CD4-positive, alpha-beta T cell treated with Interleukin-15 for 4 hours (primary cell): ENCODE data around the gene CCDC12.

Source experiments
- DNase-seq: peaks from one replicate; pipeline ENCODE4 v3.0.0-alpha.2; 2020; ENCODE audit warnings: low spot score

Gene CCDC12

DNA sequence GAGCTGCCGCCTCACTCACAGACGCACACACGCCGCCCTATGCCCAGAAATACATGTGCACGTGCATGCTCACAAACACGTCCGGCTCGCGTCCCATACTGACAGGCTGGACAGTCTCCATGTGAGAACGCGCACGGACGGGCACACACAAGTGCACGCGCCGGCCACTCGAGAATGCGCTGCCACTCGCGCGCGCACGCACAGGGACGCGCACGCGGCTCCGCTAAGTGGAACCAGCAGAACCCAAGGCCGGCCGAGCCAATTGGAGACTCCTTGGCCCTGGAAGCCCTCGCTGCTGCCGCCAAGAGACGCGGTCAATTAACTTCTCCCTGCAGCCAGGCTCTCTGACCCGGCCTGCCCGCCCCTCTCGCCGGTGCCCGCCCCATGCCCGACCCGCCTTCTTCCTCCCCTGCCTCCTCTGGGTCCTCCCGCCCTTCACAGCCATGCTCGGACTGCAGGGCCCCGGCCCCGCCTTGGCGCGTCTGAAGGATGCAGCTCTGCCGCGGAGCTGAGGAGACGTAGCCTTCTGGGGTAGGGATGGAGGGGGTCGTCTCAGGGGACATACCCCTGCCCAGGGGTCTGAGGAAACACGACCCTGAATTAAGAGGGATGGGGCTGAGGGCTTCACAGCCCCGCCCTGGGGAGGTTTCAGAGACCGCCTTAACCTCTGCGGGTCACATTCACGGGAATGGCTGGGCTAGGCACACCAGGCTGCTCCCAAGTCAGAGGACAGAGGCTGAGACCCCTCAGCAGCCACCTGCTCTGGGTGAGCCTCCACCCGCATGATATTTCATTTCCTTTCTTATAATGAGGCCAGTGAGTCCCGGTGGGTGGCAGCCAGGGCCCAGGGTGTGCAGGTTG lies 84.0 kb downstream of the CCDC12 start:
- DNase-seq: no peak

DNA sequence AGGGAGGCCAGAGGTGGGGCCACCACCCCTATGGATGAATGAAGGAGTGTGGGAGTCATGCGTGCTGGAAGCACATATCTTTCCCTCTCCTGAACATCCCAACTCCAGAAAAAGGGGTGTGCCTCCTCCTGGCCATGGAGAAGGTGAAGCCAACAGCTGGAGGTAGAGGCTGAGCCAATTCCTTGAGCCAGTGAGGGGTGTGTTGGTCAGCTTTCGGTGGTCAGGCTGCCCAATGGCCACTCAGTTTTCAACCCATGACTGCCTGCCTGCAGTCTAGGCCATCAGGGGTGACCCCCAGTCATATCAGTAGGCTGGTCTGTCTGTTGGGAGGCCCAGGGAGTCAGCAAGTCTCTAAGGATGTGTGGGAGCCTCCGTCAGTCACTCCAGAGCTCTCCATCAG lies 85.4 kb downstream of the CCDC12 start:
- DNase-seq: no peak

DNA sequence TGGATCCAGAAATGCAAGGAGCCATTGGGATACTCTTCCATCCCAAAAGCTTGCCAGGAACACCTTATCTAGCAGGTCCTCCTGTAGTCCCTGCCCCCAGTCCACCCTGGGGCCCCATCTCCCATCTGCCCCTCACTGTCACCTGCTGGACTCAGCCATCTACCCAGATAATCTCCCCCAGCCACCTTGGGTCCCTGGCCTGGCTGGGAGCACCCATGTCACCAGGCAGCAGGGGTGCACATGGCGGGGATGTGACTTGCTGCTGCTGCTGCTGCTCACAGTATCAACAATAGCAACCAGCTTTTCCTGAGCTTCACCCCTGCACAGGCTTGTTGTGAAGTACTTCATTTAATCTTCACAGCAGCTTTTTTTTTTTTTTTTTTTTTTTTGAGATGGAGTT lies 86.4 kb downstream of the CCDC12 start:
- DNase-seq: no peak

DNA sequence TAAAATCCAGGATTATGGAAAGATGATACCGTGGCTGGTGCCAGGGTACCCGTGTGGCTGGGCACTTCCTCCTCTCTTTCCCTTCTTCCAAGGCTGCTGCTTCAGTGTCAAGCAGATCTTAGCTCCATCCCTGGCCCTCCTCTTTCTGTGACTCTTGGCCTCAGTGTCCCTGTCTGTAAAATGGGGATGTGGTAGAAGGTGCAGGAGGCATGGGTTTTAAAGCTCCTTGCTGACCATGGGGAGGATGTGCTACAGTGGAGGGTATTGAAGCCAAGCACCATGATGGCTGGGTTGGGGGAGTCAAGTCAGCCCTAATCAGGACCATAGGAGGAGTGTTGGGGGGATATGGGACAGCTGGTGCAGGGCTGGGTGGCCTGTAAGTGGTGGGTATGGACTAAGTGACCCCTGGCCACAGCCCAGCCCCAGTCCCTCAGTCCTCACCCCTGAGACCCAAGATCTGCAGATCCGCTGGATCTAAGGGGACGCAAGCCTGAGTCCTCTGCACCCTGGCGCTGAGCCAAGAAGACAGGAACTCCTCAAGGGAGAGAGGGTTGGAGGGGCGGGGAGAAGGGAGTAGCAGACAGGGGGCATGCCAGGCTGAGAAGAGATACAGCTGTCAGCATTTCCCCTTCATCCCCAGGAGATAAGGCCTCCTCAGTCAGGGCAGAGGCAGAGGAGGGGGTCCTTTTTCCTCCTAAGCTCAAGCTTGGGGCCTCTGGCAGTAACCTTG lies 87.0 kb downstream of the CCDC12 start:
- DNase-seq: no peak

DNA sequence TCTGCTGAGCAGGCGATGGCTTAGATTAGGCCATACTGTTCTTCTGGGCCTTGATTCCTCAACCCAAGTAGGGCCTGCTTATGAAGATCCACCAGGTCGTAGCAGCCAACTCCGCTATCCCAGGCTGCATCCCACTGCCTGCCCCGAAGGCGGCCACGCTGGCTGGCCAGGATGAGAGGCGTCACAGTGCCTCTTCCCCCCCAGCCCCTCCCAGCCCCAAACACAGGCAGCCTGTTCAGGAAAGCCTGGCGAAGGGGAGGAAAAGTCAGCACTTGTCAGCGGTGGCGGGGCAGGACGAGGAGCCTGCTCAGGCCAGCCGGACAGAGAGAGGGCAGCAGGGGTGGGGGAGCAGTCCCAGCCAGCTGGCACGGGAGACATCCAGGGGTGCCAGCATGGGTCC lies 87.8 kb downstream of the CCDC12 start:
- no peak for DNase-seq

DNA sequence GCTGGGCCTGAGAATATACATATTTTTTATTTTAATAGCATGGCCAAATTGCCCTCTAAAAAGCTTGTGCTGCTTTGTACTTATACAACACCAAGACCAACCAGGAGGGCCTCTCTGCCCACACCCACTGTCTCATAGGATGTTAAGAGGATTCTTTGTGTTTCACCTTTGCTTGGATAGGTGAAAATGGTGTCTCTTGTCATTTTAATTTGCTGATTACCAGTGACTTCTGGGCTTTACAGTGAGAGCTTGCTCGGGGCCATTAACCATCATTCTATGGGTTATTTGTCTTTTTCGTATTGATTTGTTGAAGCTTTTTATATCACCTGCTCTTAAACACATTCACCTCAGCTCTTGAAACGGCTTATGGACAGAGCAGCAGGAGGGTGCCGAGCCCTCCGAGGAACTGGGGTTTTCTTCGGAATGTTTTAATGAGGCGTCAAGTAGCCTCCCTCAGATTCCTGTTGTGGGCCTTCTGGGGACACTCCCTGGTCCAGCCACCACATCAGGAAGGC lies 88.5 kb downstream of the CCDC12 start:
- DNase-seq: no peak

DNA sequence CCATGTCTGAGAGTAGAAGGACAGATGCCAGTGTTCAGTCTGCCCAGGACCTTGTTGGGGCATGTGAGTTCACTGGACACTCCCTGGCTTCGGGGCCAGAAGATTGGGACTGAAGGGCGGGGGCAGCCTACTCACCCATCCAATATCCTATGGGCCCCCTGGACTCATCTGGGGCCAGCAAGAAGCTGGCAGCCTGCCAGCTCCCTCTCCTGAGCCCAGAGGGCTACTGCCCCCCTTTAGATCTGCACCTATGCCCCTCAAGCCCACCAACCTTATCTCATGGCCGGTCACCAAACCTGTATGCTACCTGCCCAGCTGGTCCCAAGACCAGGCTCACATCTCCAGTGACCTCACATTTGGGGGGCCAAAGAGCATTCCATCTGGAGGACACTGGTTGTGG lies 90.9 kb downstream of the CCDC12 start:
- DNase-seq: no peak

DNA sequence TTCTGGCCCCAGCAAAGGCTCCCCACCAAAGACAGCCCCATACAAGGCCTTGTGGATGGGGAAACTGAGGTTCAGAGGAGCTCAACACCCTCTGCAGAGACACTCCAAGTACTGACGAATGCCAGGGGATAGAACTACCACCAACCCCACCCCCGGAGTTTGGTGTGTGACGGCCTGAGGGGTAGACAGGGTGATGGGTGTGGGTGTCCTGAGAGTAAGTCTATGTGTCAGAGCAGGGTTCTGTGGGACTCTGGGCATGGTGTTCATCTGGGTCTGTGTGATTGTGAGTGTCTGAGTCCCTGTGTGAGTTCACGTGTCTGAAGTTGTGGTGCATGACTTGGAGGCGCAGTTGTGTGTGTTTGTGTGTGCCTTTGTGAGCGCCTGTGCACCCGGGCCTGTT lies 91.6 kb downstream of the CCDC12 start:
- DNase-seq: no peak

DNA sequence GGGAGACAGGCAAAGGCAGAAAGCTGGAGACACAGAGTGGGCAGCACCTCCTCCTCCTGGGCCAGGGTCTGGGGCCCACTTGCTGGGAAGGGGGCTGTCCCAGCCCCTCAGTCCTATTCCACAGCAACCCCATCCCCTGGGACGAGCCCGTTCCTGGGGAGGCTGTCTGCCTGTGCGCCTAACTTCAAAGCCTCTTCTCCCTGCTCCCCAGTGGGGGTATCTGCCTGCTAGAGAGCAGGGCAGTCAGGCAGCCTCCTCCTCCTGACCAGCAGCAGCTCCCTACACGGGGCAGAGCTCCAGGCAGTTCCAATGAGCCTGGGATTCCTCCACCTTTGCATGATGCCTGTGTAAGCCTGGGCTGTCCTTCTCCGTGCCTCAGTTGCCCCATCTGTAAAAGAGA lies 92.1 kb downstream of the CCDC12 start:
- no peak for DNase-seq

DNA sequence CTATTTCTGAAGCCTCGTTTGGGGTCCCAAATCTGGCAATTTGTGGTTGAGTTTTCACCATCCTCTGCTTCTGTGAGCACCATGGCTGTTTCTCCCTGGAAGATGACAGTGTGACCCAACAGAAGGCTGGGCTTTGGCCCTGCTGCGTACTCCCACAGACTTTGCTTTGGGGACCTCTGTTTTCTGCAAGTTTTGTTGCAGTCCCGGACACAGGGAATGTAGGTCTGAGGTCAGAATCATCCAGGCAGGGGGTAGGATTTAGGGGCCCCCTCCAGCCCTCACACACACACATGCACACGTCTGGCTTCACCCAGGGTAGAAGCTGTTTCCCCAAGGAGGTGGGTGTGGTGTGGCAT lies 92.7 kb downstream of the CCDC12 start:
- DNase-seq: no peak

DNA sequence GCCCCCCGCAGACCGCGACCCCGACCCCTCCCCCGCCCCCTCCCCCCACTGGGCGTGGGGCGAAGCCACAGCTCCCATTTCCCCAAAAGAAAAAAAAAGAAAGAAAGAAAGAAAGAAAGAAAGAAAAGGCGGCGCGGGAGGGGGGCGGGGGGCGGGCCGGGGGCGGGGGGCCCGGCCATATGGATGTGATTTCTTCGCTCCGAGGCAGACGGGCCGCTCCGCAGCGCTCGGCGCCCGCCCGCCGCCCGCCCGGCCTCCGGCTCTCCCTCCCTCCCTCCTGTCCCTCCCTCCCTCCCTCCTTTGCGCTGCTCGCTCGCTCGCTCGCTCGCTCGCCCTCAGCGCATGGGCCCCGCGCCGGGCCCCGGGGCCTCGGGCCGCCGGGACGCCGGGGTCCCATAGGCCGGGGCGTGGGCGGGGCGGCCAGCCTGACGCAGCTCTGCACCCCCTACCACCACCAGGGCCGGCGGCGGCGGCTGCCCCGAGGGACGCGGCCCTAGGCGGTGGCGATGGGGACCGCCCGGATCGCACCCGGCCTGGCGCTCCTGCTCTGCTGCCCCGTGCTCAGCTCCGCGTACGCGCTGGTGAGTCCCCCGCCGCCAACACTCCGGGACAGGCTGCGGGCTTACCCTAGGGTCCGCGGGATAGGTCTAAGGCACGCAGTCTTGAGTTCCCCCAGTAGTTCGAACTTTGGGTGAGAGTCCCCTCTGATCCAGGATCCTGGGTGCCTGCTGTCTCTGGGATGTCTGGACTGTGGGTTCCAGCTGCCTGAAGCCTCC lies 93.3 kb downstream of the CCDC12 start:
- no peak for DNase-seq

DNA sequence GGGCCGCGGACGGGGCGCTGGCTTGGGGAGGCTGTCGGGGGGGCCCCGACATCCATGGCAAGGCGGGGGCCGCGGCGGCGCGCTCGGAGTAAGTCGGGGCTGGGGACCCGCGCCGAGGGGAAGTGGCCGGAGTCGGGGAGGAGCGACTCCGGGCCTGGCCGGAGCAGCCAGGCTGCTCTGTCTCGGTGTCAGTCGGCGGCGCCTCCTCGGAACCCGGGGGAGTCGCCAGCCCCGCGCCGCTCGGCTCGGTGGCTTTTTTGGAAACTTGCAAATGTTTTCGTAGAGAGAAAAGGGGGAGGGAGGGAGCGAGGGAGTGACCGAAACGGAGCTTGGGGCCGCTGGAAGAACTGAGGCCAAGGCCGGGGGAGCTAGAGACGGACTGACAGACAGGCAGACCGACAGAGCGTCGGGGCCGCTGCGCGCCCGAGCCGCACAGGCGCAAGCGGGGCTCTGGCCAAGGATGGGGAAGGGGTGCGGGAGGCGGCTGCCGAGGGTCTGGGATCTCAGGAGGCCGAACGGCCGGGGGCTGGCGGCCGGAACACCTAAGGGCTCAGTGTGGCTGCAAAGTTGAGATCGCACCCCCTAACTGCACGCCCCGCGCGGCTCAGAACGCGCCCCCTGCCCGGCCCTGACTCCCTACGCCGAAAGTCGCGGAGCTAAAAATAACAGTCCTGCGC lies 94.0 kb downstream of the CCDC12 start:
- DNase-seq: no peak

DNA sequence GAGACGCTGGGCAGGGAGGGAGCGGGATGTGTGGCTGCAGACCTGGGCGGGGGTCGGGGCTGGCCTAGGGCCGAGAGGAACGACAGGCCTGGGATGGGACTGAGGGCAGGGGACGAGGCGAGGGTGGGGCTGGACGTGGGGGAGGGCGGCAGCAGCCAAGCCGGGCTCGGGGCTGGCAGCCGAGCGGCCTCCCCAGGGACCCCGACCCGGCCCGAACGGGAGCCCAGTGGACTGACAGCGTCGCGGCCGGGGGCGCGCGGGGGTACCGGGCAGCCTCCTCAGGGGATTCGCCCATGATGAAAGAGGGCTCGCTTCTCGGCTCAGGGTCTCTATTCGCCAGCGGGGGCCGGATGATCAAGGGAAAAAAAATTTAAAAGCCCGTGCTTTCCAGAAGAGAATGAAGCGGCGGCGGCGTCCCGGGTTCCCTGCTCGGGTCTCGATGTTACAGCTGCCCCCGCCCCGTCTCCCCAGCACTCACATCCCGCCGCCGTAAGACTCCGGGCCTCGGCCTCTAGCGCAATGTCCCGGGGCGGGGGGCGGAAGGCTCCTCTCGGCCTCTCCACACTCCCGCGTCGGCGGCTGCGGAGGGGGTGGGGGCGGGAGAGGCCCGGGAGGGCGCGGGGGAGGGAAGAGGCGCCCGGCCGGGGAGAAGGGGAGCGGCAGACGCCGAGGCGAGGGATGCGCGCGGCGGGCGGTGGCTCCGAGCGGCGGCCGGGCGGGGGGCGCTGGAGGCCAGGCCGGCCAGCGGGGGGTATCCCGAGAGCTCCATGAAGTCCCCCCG lies 94.8 kb downstream of the CCDC12 start:
- DNase-seq: no peak

DNA sequence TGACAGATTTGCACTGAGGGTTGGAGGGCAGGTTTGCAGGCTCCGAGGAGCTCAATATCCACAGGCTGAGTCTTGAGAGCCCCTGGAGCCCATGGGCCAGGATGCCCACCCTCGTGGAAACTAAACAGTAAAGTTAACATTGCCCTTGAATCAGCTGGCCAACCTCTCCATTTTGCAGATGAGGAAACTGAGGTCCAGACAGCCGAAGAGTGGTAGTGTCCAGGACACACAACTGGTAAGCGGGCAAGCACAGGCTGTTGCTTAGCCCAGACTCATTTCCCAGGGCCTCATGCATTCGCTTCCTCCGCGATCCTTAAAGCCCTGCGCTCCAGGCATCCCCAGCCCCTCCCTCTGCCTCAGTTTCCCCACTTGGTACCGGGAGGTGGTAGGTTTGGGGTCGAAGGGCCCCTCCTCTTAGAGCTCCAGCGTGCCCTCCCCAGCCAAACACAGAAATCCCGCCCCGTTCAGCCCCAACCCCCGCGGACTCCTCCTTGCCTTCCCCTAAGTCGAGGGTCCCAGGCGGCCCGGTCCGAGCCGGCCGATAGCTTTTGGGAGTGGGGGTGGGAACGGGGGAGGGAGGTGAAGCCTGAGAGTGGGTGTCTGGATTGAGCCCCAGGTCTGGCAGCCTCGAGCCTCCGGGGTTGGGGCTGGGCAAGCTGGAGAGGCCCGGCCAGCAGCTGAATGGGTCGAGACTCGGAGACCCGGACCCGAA lies 95.5 kb downstream of the CCDC12 start:
- no peak for DNase-seq

DNA sequence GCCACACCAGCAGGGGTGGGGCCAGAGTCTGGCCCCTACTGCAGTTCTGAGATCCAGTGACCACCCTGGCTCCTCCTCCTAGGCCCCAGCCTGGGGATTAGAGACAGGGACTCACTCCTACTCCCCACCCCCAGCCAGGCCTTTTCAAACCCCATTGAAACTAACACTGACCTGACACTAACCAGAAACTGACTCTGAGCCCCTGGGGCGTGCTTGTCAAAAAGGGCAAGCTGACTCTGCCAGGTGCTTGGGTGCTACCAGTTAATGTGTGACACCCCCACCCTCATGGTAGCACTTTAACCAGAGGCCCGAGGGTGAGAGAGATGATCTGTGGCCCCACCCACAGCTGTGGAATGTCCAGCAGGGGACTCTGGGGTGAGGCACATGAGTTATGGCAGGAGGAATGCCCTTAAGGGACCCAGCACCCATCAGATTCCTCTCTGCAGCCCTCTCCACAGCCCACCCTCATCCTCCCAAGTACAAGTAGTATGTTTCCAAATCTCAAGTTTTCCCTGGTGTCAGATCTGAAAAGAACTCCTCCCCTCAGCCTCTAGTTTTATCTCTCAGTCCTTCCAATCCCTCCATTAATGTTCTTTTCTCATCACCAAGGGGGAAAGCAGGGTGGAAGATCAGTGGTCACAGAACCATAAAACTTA lies 97.6 kb downstream of the CCDC12 start:
- no peak for DNase-seq

DNA sequence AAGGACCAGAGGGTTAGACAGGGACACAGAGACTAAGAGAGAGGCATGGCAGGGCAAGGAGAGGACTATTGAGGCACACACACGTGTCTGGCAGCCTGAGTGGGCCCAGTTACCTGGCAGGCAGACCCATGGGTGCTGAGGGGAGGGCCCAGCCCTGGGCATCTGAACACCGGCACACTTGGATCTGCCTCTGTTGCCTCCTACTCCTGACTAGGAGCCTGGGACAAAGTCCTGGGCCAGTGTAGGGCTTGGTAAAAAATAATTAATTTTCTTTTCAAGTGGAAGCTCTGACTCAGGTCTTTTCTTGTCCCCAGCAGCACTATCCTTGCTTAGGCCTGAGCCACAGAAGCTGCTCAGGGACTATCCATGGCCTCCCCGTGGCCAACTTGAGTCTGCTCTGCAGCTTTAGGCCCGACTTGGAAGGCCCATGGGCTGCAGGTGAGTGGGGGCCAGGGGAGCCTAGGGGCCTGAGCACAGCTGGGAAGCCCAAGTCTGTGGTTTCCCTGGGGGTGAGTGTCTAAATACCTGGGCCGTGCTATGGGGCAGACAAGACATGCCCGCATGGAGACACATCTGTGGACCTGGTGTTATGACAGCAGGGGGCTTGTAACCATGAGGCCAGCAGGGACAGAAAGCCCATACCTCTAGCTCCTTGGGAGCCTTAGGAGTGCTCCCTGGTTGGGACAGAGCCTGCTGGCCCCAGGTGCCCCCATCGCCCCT lies 99.0 kb downstream of the CCDC12 start, which contains the start of gene PTH1R:
TSS of gene PTH1R (plus strand) at position 316 of the 720 bp plus-strand sequence. CDS start 5,839 bp downstream, outside the sequence.
- no peak for DNase-seq

DNA sequence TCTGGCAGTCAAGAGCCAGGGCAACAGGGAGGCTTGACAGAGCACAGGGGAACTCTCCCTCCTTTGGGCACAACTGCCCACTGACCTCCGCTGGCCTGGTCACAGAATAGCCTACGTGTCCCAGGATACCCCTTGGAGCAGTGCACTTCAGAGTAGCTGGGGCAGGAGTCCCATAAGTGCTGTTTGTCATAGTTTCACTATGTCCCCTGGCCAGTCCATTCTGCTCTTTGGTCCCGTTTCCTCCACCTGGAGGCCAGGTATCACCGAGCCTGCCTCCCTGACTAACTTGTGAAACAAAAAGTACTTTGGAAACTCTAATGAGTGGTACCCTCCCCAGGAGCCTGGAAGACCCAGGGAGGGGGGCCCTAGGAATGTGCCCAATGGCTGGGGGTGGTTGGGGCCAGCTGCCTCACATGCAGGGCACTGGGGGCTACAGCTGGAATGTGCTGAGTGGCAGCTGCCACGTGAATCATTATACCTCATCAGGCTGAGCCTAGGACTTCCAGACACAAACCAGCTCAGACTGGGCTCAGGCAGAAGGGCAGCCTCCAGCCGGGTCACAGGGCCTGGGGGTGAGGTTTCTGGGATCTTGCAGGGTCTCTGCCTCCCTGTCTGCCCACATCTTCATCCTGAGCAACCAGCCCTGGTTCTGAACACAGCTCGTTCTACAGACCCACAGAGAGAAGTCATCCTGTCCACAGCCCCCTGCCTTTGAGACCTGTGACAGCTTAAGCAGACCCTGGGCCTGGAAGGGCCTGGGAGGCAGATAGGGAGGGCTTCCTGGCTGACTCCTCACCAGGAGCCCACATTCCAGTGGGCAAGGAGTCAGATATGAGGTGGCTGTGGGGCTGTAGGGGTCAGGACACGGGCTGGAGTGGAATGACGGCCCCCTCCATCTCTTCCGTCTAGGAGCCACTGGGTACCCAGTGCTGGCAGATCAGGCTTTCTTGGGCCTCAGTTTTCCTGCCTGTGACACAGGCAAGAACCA lies 99.9 kb downstream of the CCDC12 start:
- no peak for DNase-seq

DNA sequence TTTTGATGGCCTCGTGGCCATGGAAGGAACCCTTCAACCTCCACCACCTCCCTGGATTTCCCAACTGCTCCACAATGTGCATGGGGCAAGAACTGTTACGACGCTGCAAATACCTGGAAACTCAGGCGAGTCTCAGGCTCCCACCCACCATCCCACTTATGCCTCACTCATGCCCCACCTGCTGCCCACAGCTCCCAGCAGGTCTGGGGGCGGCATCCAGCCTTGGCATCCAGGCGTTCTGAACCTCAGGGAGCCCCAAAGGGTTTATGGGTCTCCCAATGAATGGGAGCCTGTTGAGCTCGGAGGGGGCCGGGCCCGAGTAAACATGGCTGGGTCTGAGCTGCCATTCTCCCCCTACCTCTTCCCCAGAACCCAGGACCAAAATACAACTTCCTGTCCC lies 101.0 kb downstream of the CCDC12 start:
- no peak for DNase-seq
